ENCODE measurements around the gene IGF2BP2.

IGF2BP2 gene

GRCh38 chr3:185730550-185730949, 94.3 kb downstream of the IGF2BP2 start:
- DNase-seq: no peak

GRCh38 chr3:185729337-185730055, 95.3 kb downstream of the IGF2BP2 start:
- no peak for DNase-seq

- DNase-seq: no peak
Observed at GRCh38 chr3:185728630-185729336, 96.1 kb downstream of the IGF2BP2 start.

GRCh38 chr3:185727873-185728272, 97.0 kb downstream of the IGF2BP2 start:
- no peak for DNase-seq

GRCh38 chr3:185726254-185726967, 98.4 kb downstream of the IGF2BP2 start:
- DNase-seq: no peak

GRCh38 chr3:185724761-185725160, 100.1 kb downstream of the IGF2BP2 start:
- DNase-seq: no peak

GRCh38 chr3:185724251-185724650, 100.6 kb downstream of the IGF2BP2 start:
- DNase-seq: no peak

- DNase-seq: no peak
Observed at GRCh38 chr3:185722881-185723280, 102.0 kb downstream of the IGF2BP2 start.

- DNase-seq: no peak
Observed at GRCh38 chr3:185721970-185722369, 102.9 kb downstream of the IGF2BP2 start.

GRCh38 chr3:185720326-185720725, 104.5 kb downstream of the IGF2BP2 start:
- DNase-seq: no peak

- DNase-seq: no peak
Observed at GRCh38 chr3:185718736-185719593, 105.9 kb downstream of the IGF2BP2 start.

- DNase-seq: no peak
Observed at GRCh38 chr3:185717627-185718402, 107.0 kb downstream of the IGF2BP2 start.

GRCh38 chr3:185717121-185717520, 107.7 kb downstream of the IGF2BP2 start:
- no peak for DNase-seq

GRCh38 chr3:185716436-185717108, 108.3 kb downstream of the IGF2BP2 start:
- no peak for DNase-seq

- no peak for DNase-seq
Observed at GRCh38 chr3:185715091-185715490, 109.8 kb downstream of the IGF2BP2 start.

- DNase-seq: no peak
Observed at GRCh38 chr3:185714085-185714484, 110.8 kb downstream of the IGF2BP2 start.

GRCh38 chr3:185713015-185713414, 111.8 kb downstream of the IGF2BP2 start:
- no peak for DNase-seq

GRCh38 chr3:185712337-185712736, 112.5 kb downstream of the IGF2BP2 start:
- DNase-seq: no peak

- DNase-seq: no peak
Observed at GRCh38 chr3:185711255-185711870, 113.5 kb downstream of the IGF2BP2 start.

- peak; percentile 27 for DNase-seq
Observed at GRCh38 chr3:185709251-185709955, 115.4 kb downstream of the IGF2BP2 start.

All from DMS153 (cell line).